ENCODE measurements around the gene STAMBP.
A peak's percentile ranks its signal among the peaks of the same experiment; 100 is the strongest.

GRCh38 chr2:73823916-73824523 is 4.7 kb upstream of the STAMBP start:
- TF ChIP-seq CTCF (IDR thresholded peaks at IDR 0.05) (peak in 5 of 7 experiments; percentile 55 to 85 (median 77)), EP300 (IDR thresholded peaks at IDR 0.05) (no peak)
